ENCODE measurements around the gene RMDN2. TPM values are rescaled to one million over a fixed set of nuclear protein-coding genes. Genes with fewer than 3 reads are reported as not detected.

RMDN2 gene
- total and polyA plus RNA-seq, 4 donors: 7.3 to 30.6 (median 13.3) TPM

DNA sequence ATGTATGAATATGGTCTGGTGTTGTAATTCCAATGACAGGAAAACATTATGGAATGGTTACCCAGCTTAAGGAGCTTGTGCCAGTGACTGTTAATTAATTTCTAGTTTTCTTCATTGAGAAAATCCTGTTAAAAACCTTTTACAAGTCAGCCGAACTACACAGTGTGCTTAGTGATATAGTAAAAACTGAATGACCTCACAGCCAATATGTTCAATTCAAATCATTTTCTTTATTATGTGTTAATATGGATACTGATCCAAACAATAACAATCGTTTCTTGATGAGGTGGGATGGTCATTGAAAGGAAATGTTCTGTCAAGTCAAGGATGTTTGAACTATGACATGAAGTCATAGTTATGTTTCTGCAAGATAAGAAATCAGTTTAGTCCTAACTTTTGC is 41.6 kb upstream of the RMDN2 start (continued):
- no peak for TF ChIP-seq NR2F2 (IDR thresholded peaks at IDR 0.05)
- no peak for TF ChIP-seq SP1 (IDR thresholded peaks at IDR 0.05)
- TF ChIP-seq, protein P1, sequence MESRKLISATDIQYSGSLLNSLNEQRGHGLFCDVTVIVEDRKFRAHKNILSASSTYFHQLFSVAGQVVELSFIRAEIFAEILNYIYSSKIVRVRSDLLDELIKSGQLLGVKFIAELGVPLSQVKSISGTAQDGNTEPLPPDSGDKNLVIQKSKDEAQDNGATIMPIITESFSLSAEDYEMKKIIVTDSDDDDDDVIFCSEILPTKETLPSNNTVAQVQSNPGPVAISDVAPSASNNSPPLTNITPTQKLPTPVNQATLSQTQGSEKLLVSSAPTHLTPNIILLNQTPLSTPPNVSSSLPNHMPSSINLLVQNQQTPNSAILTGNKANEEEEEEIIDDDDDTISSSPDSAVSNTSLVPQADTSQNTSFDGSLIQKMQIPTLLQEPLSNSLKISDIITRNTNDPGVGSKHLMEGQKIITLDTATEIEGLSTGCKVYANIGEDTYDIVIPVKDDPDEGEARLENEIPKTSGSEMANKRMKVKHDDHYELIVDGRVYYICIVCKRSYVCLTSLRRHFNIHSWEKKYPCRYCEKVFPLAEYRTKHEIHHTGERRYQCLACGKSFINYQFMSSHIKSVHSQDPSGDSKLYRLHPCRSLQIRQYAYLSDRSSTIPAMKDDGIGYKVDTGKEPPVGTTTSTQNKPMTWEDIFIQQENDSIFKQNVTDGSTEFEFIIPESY (IDR thresholded peaks at IDR 0.05): no peak
- no peak for TF ChIP-seq JUND (IDR thresholded peaks at IDR 0.05)
- TF ChIP-seq FOXA2 (IDR thresholded peaks at IDR 0.05): no peak
- TF ChIP-seq, protein P2, sequence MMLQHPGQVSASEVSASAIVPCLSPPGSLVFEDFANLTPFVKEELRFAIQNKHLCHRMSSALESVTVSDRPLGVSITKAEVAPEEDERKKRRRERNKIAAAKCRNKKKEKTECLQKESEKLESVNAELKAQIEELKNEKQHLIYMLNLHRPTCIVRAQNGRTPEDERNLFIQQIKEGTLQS (IDR thresholded peaks at IDR 0.05): no peak
- TF ChIP-seq TAF1 (conservative IDR thresholded peaks at IDR 0.05): no peak

DNA sequence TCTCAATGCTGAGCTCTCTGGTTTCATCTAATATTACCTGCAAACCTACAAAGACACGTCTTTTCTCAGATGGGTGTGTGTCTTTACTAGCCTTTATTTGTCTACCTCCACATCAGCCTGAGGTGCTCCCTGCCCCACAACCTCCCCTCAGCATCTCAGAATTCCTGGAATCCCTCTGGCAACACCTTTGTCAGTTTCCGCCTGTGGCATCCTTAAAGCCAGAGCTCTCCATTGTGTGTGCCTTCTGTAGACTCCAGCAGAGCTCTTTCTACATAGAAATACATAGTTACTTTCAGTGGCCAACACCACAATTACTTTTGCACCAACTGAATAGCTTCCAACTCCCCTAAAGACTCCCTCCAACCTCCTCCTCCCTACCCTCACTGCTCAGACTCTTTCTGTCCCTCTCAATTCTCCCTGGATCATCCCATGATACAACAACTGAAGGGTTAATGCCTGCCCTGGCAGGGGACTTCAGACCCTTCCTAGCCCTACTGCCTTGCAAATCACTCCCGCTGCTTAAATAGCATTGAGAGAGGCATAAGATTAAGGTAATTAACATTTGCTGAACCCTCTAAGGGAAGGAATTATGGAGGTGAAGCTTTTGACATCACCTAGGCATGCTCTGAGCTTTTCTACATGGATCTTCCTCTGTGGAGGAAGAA is 39.6 kb upstream of the RMDN2 start:
- no peaks in the 10 kb centered on the region for H3K9me3 ChIP-seq (ENCODE audit: control insufficient read depth in 4 of 4, low read length in 3 of 4)
- no peaks in the 10 kb centered on the region for H3K4me1 ChIP-seq (ENCODE audit: control insufficient read depth in 4 of 4, insufficient read depth in 4 of 4, low read length in 3 of 4)
- no peak for DNase-seq (ENCODE audit: low spot score)
- no peak overlapping the region for H3K27ac ChIP-seq (ENCODE audit: low read depth in 1 of 2, low read length in 2 of 2)
- no peaks in the 10 kb centered on the region for H3K27me3 ChIP-seq (ENCODE audit: control insufficient read depth in 4 of 4, insufficient read depth in 4 of 4, low read length in 3 of 4)
- no peak overlapping the region for H3K4me3 ChIP-seq (ENCODE audit: low read depth in 1 of 3, low read length in 3 of 3)
- H3K9ac ChIP-seq (ENCODE audit: low read depth in 1 of 2, low read length in 2 of 2): no peak overlapping the region
- H3K36me3 ChIP-seq (ENCODE audit: control insufficient read depth in 4 of 4, insufficient read depth in 3 of 4, low read depth in 1 of 4, low read length in 3 of 4): no peaks in the 10 kb centered on the region
- WGBS: 73% methylated on average over 3 of the region's 3 CpGs
- TF ChIP-seq RAD21 (IDR thresholded peaks at IDR 0.05) (no peak), HNF4G (IDR thresholded peaks at IDR 0.05) (no peak), NR2F2 (IDR thresholded peaks at IDR 0.05) (no peak), FOXA2 (IDR thresholded peaks at IDR 0.05) (no peak), JUND (IDR thresholded peaks at IDR 0.05) (no peak), GABPA (IDR thresholded peaks at IDR 0.05 in 1 of 2, conservative IDR thresholded peaks at IDR 0.05 in 1 of 2) (no peak), SP1 (IDR thresholded peaks at IDR 0.05) (no peak), YY1 (IDR thresholded peaks at IDR 0.05) (no peak), HNF4A (conservative IDR thresholded peaks at IDR 0.05) (no peak), FOXA1 (IDR thresholded peaks at IDR 0.05) (no peak), EGR1 (IDR thresholded peaks at IDR 0.05; ENCODE audit: low read depth in 2 of 2) (no peak)
- TF ChIP-seq, protein P2 (IDR thresholded peaks at IDR 0.05): no peak
- TF ChIP-seq, protein P1 (IDR thresholded peaks at IDR 0.05): no peak

DNA sequence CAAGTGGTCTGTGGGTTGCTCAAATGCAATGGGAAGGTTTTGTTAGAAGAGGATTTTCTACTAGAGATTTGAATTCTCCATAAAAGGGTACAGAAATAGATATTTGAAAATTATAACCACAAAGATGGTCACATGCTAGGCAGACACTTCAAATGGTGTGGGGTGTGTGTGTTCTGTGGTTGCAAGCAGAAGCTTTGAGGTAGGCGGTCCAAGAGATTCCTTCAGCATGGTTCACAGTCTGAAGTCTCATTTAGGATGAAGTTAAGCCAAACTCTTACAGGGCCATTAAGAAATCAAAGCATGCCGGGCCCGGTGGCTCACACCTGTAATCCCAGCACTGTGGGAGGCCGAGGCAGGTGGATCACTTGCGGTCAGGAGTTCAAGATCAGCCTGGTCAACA is 38.3 kb upstream of the RMDN2 start:
- no peaks in the 10 kb centered on the region for H3K27me3 ChIP-seq (ENCODE audit: control insufficient read depth in 4 of 4, insufficient read depth in 4 of 4, low read length in 3 of 4)
- H3K9ac ChIP-seq (ENCODE audit: low read depth in 1 of 2, low read length in 2 of 2): no peak overlapping the region
- H3K9me3 ChIP-seq (ENCODE audit: control insufficient read depth in 4 of 4, low read length in 3 of 4): no peaks in the 10 kb centered on the region
- 85% methylated on average over 5 of the region's 5 CpGs for WGBS
- no peak for DNase-seq (ENCODE audit: low spot score)
- peaks cover 0 to 3% (median 0%) of the 10 kb centered on the region in 4 donors for H3K4me1 ChIP-seq (ENCODE audit: control insufficient read depth in 4 of 4, insufficient read depth in 4 of 4, low read length in 3 of 4)
- H3K27ac ChIP-seq (ENCODE audit: low read depth in 1 of 2, low read length in 2 of 2): no peak overlapping the region
- H3K36me3 ChIP-seq (ENCODE audit: control insufficient read depth in 4 of 4, insufficient read depth in 3 of 4, low read depth in 1 of 4, low read length in 3 of 4): no peaks in the 10 kb centered on the region
- TF ChIP-seq FOXA1 (IDR thresholded peaks at IDR 0.05): no peak
- TF ChIP-seq, protein P3, sequence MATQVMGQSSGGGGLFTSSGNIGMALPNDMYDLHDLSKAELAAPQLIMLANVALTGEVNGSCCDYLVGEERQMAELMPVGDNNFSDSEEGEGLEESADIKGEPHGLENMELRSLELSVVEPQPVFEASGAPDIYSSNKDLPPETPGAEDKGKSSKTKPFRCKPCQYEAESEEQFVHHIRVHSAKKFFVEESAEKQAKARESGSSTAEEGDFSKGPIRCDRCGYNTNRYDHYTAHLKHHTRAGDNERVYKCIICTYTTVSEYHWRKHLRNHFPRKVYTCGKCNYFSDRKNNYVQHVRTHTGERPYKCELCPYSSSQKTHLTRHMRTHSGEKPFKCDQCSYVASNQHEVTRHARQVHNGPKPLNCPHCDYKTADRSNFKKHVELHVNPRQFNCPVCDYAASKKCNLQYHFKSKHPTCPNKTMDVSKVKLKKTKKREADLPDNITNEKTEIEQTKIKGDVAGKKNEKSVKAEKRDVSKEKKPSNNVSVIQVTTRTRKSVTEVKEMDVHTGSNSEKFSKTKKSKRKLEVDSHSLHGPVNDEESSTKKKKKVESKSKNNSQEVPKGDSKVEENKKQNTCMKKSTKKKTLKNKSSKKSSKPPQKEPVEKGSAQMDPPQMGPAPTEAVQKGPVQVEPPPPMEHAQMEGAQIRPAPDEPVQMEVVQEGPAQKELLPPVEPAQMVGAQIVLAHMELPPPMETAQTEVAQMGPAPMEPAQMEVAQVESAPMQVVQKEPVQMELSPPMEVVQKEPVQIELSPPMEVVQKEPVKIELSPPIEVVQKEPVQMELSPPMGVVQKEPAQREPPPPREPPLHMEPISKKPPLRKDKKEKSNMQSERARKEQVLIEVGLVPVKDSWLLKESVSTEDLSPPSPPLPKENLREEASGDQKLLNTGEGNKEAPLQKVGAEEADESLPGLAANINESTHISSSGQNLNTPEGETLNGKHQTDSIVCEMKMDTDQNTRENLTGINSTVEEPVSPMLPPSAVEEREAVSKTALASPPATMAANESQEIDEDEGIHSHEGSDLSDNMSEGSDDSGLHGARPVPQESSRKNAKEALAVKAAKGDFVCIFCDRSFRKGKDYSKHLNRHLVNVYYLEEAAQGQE (IDR thresholded peaks at IDR 0.05): no peak
- TF ChIP-seq, protein P4, sequence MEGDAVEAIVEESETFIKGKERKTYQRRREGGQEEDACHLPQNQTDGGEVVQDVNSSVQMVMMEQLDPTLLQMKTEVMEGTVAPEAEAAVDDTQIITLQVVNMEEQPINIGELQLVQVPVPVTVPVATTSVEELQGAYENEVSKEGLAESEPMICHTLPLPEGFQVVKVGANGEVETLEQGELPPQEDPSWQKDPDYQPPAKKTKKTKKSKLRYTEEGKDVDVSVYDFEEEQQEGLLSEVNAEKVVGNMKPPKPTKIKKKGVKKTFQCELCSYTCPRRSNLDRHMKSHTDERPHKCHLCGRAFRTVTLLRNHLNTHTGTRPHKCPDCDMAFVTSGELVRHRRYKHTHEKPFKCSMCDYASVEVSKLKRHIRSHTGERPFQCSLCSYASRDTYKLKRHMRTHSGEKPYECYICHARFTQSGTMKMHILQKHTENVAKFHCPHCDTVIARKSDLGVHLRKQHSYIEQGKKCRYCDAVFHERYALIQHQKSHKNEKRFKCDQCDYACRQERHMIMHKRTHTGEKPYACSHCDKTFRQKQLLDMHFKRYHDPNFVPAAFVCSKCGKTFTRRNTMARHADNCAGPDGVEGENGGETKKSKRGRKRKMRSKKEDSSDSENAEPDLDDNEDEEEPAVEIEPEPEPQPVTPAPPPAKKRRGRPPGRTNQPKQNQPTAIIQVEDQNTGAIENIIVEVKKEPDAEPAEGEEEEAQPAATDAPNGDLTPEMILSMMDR (IDR thresholded peaks at IDR 0.05; ENCODE audit: low read depth, low read length, missing input control): no peak
- TF ChIP-seq GABPA (IDR thresholded peaks at IDR 0.05 in 1 of 2, conservative IDR thresholded peaks at IDR 0.05 in 1 of 2): no peak
- TF ChIP-seq, protein P5, sequence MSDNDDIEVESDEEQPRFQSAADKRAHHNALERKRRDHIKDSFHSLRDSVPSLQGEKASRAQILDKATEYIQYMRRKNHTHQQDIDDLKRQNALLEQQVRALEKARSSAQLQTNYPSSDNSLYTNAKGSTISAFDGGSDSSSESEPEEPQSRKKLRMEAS (IDR thresholded peaks at IDR 0.05): no peak
- no peak for TF ChIP-seq NR2F2 (IDR thresholded peaks at IDR 0.05)
- no peak for TF ChIP-seq SP1 (IDR thresholded peaks at IDR 0.05)
- no peak for TF ChIP-seq FOXA2 (IDR thresholded peaks at IDR 0.05)
- TF ChIP-seq TAF1 (conservative IDR thresholded peaks at IDR 0.05): no peak
- no peak overlapping the region for H3K4me3 ChIP-seq (ENCODE audit: low read depth in 1 of 3, low read length in 3 of 3)

All from liver (tissue), 9 donors.